DMS114 treated with DMSO at 0.1 percent for 48 hours (cell line): ENCODE measurements around the gene SLC4A9.

Experiments used
- DNase-seq: peaks from one replicate; lab custom pipeline; 2025; ENCODE audit not compliant: unreplicated experiment; lab: John Stamatoyannopoulos, UW

The SLC4A9 gene

GRCh38 chr5:140360681-140361479, 886 bp downstream of the SLC4A9 start:
- no peak for DNase-seq

DNA sequence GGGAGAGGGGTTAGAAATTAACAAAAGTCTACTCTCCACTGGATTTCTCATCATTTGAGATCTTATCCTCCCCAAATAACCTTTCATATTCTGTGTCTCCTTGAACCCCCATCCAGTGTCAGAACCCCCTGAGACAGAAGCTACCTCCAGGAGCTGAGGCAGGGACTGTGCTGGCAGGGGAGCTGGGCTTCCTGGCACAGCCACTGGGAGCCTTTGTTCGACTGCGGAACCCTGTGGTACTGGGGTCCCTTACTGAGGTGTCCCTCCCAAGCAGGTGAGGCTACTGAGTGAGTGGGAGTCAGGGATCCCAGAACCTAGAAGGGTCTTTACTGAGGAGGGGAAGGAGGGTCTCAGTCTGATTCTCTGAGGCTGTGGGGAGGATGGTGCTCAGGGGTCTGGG, 1.9 kb downstream of the SLC4A9 start:
- DNase-seq, result no peak

DNA sequence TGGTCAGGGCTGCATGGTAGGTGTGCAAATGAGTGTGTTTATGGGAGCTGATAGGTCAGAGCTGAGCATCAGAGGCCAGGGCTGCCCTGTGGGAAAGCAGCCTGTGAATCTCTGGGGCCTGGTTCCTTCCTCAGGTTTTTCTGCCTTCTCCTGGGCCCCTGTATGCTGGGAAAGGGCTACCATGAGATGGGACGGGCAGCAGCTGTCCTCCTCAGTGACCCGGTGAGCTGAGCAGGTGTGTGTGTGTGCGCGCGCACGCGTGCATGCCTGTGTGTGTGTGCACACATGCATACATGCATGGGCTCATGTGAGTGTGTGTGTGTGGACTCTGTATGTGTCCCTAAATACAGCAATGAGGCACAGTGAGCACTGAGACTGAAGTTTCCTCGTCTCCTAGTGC, 2.3 kb downstream of the SLC4A9 start:
- no peak for DNase-seq

GRCh38 chr5:140362875-140363630, 3.1 kb downstream of the SLC4A9 start:
- DNase-seq, result no peak

GRCh38 chr5:140363631-140364471, 3.9 kb downstream of the SLC4A9 start:
- DNase-seq, result no peak

GRCh38 chr5:140364472-140364765, 4.4 kb downstream of the SLC4A9 start:
- no peak for DNase-seq

GRCh38 chr5:140365282-140365681, 5.3 kb downstream of the SLC4A9 start:
- DNase-seq, result no peak

DNA sequence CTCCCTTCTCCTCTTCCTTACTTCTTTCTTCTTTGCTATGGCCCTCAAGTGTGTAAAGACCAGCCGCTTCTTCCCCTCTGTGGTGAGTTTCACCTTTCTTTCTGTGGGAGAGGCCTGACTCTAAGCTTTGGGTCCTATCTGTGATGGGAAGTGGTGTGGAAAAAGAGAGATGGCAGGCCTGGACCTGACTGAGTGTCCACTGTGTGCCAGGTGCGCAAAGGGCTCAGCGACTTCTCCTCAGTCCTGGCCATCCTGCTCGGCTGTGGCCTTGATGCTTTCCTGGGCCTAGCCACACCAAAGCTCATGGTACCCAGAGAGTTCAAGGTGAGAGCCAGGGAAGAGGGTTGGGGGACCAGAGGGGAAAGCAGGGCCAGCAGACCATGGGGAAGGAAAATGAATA, 5.9 kb downstream of the SLC4A9 start:
- DNase-seq, result no peak

DNA sequence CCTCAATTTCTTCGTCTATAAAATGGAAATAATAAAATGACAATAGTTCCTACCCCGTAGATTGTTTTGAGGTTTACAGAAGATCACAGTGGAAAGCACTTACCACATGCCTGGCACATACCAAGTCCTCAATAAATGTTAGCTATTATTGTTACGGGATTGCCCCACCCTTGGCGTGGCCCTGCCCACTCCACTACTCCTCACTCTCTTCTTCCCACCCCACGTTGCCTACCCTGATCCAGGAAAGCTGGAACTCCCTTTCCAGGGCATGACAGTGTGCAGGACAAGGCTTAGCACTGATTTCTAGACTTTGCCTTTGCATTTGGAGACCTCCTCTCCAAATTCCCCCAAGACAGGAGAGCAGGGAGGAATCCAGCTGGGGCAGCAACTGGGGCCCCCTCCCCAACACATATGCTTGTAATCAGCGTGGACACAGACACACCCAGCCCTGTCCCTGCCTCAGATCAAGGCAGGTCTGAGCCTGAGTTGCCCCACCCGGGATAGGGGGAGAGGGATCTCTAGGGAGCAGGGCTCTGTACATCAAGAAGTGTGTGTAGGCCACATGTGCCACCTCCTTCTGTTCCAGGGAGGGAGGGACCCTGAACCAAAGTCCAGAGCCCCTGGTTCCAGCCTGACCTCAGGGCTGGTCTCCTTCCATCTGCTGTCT, 6.7 kb downstream of the SLC4A9 start:
- DNase-seq, result no peak

- no peak for DNase-seq
Measured at GRCh38 chr5:140367256-140368013, 7.4 kb downstream of the SLC4A9 start.

GRCh38 chr5:140371356-140372151, 11.6 kb downstream of the SLC4A9 start:
- no peak for DNase-seq

GRCh38 chr5:140372971-140373487, 13.0 kb downstream of the SLC4A9 start:
- peak; percentile 79 for DNase-seq

- DNase-seq, result no peak
Measured at GRCh38 chr5:140381351-140381750, 21.4 kb downstream of the SLC4A9 start.

- DNase-seq, result no peak
Measured at GRCh38 chr5:140381972-140382371, 22.0 kb downstream of the SLC4A9 start.

DNA sequence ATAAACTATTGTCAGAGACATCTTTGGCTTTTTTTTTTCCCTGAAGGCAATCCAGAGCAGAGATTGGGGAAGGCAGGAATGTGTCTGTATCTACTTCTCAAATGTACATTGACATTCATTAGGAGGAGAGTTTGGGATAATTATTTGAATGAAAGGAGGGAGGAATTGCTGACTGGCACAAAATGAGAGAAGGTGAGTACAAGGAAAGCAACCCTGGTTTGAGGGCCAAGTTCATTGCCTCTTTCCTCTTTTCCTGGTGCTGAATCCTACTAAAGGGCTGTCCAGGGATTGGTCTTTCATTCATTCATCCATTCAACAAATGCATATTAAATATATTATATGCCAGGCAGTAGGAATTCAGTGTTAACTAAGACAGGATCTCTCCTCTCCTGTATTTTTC, 22.9 kb downstream of the SLC4A9 start:
- DNase-seq, result no peak

GRCh38 chr5:140383300-140383699, 23.3 kb downstream of the SLC4A9 start:
- DNase-seq, result no peak

GRCh38 chr5:140388052-140388451, 28.1 kb downstream of the SLC4A9 start:
- no peak for DNase-seq

DNA sequence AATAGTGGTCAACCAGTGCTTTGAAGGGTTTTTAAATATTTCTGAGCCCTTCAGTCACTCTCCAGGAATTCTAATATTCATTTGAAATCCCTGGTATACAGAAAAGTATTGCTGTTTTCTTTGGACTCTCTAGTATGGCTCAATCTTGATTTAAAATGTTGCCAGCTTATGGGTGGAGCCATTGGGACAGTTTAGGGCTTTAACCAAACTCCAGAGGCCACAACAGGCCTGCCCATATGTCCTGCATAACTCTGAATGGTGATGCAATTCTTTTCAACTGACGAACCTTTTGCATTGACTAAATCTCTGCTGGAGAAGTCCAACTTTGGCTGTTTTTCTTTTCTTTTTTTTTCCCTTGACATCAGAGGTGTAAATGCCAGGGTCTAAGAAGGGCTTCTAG, 31.3 kb downstream of the SLC4A9 start:
- DNase-seq, result no peak

DNA sequence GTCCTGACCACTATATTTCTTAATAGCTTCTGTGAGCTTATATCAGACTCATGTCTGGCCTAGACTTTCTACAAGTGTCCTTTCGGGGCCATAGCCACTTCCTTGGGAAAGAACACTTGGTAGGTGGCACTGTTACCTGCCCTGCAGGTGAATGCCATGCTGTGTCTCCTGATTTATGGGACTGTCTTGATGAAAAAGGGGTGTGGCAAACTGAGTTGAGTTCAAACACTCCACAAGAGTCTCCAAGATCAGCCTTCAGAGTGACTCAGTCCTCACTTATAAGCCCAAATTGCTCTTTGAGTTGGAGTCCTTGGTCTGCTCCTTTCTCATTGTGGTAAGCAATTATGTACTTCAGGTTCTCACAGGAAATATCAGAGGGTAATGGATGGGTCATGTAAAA, 31.7 kb downstream of the SLC4A9 start:
- no peak for DNase-seq
